Hepatocyte (in vitro differentiated cells): ENCODE data around the gene LMLN. TPM values are rescaled to one million over a fixed set of nuclear protein-coding genes. Genes with fewer than 3 reads are reported as not detected.
"Not testable (repeated sequence)": the region's sequence is repeated elsewhere in the genome, so short reads cannot be mapped to it uniquely, and the experiment has no call there.

Experiments
- DNase-seq: peaks from one replicate; pipeline ENCODE4 v3.0.0-alpha.2; 2016; ENCODE audit warnings: low spot score
- H2AFZ ChIP-seq: fragments of 200-600 bp; sonication (generic); 2 replicates; pipeline ENCODE4 v1.6.0; 2016; ENCODE audit warnings: antibody characterized with exemption, mild to moderate bottlenecking
- H3K27ac ChIP-seq: fragments of 200-600 bp; sonication (generic); 2 replicates; pipeline ENCODE4 v1.5.1; 2016; ENCODE audit warnings: mild to moderate bottlenecking
- H3K27me3 ChIP-seq: fragments of 200-600 bp; sonication (generic); 2 replicates; pipeline ENCODE4 v1.6.1; 2016
- H3K36me3 ChIP-seq: fragments of 200-600 bp; sonication (generic); replicated peaks from 2 replicates; pipeline ENCODE4 v1.5.1; 2016; ENCODE audit warnings: low read depth; ENCODE audit not compliant: insufficient read depth
- H3K4me1 ChIP-seq: fragments of 200-600 bp; sonication (generic); 2 replicates; pipeline ENCODE4 v1.5.1; 2016; ENCODE audit warnings: mild to moderate bottlenecking, moderate library complexity; ENCODE audit not compliant: insufficient read depth
- H3K4me2 ChIP-seq: fragments of 200-600 bp; sonication (generic); 2 replicates; pipeline ENCODE4 v1.6.0; 2016
- H3K4me3 ChIP-seq: fragments of 200-600 bp; sonication (generic); 2 replicates; pipeline ENCODE4 v1.5.1; 2016; ENCODE audit warnings: mild to moderate bottlenecking
- H3K79me2 ChIP-seq: fragments of 200-600 bp; sonication (generic); 2 replicates; pipeline ENCODE4 v1.6.0; 2017; ENCODE audit warnings: mild to moderate bottlenecking
- H3K9me2 ChIP-seq: fragments of 200-600 bp; sonication (generic); replicated peaks from 2 replicates; pipeline ENCODE4 v1.6.0; 2017; ENCODE audit warnings: mild to moderate bottlenecking; ENCODE audit not compliant: insufficient read depth
- H3K9me3 ChIP-seq: fragments of 200-600 bp; sonication (generic); 2 replicates; pipeline ENCODE4 v1.5.1; 2016; ENCODE audit warnings: low read depth, mild to moderate bottlenecking
- H4K20me1 ChIP-seq: fragments of 200-600 bp; sonication (generic); 2 replicates; pipeline ENCODE4 v1.6.0; 2016; ENCODE audit warnings: mild to moderate bottlenecking; ENCODE audit not compliant: insufficient read depth, poor library complexity, severe bottlenecking
- EZH2 ChIP-seq: fragments of 200-600 bp; sonication (generic); IDR thresholded peaks from 2 replicates; pipeline ENCODE4 v1.6.1; 2016; ENCODE audit warnings: antibody characterized with exemption, mild to moderate bottlenecking, borderline replicate concordance
- EZH2phosphoT487 ChIP-seq: fragments of 200-600 bp; sonication (generic); IDR thresholded peaks from one replicate; pipeline ENCODE4 v1.6.1; 2018; ENCODE audit warnings: antibody characterized with exemption, mild to moderate bottlenecking, low read depth, moderate library complexity; ENCODE audit not compliant: unreplicated experiment, severe bottlenecking
- WGBS: methylation state at CpG from one replicate; pipeline ENCODE4 v1.1.6; 2016; ENCODE audit warnings: low lambda C conversion rate; ENCODE audit errors: missing lambda C conversion rate; 5-methylcytosine and 5-hydroxymethylcytosine counted together
- polyA plus RNA-seq: library from polyadenylated mRNA; unstranded; fragments of >200 nt; fragmentation: Nextera tagmentation; extraction: Ambion mirVana; gene quantifications from 2 replicates; pipeline ENCODE4 v1.2.1, GENCODE V29; 2016
- total RNA-seq: library from RNA; depleted of rRNA; stranded (reverse); fragments of >200 nt; gene quantifications from 2 replicates; pipeline ENCODE4 v1.2.3, GENCODE V29; 2014
- TF ChIP-seq, protein P1 (sequence below): fragments of 200-600 bp; sonication (generic); IDR thresholded peaks from 2 replicates; pipeline ENCODE4 v1.5.1; 2016; ENCODE audit warnings: antibody characterized with exemption, mild to moderate bottlenecking; ENCODE audit not compliant: poor library complexity

The LMLN gene
- total and polyA plus RNA-seq, 2 experiments from 2014 or later = 1.4 to 2.6 TPM

DNA sequence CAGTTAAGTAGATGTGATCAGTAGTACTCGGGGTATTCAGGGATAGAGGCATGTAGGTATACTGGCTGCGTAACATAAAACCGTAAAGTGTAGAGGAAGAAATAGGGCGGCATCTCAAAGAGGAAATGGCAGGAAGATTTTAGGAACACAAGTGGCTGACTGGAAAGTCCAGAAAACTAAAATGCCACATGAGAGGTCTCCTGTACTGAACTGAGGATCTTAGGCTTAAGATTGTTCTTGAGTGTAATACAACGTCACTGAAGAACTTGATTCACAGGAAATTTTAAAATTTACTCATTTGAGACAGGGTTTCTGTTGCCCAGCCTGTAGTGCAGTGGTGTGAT lies 2.3 kb upstream of the LMLN start:
- H2AFZ ChIP-seq = no peak overlapping the region

DNA sequence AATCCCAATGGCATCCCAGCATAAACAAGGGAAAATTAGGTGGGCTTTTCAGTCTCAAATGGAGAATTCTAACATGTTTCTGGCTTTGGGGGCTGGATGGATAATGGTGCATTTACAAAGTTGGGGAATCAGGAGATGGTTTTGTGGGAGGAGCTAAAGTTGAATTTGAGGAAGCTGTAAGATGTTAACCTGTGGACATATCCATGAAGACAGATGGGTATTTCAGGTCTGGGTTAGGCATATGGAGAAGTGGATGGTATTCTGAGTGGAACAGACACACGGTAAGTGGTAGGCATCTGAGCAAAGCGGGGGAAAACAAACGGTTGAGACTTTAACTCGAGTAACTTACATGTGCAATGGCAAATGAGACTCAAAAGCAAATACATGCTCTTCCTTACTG lies 1.7 kb upstream of the LMLN start:
- no peak for TF ChIP-seq EZH2phosphoT487
- TF ChIP-seq, protein P1, sequence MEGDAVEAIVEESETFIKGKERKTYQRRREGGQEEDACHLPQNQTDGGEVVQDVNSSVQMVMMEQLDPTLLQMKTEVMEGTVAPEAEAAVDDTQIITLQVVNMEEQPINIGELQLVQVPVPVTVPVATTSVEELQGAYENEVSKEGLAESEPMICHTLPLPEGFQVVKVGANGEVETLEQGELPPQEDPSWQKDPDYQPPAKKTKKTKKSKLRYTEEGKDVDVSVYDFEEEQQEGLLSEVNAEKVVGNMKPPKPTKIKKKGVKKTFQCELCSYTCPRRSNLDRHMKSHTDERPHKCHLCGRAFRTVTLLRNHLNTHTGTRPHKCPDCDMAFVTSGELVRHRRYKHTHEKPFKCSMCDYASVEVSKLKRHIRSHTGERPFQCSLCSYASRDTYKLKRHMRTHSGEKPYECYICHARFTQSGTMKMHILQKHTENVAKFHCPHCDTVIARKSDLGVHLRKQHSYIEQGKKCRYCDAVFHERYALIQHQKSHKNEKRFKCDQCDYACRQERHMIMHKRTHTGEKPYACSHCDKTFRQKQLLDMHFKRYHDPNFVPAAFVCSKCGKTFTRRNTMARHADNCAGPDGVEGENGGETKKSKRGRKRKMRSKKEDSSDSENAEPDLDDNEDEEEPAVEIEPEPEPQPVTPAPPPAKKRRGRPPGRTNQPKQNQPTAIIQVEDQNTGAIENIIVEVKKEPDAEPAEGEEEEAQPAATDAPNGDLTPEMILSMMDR = no peak
- TF ChIP-seq EZH2 = no peak
- WGBS = 87% methylated on average over 4 of the region's 4 CpGs

More for the DNA sequence above, 2.3 kb upstream of the LMLN start:
- Histone ChIP-seq H3K79me2 (peaks cover 18% of the 10 kb centered on the region), H3K27me3 (no peaks in the 10 kb centered on the region), H3K4me3 (no peak overlapping the region), H3K9me2 (no peaks in the 10 kb centered on the region), H4K20me1 (peaks cover 27% of the 10 kb centered on the region), H3K9me3 (no peaks in the 10 kb centered on the region), H3K27ac (peak overlapping the region; percentile 70), H3K36me3 (no peaks in the 10 kb centered on the region), H3K4me2 (no peak overlapping the region), H3K4me1 (peaks cover 10% of the 10 kb centered on the region)
- TF ChIP-seq, protein P1 = no peak
- TF ChIP-seq EZH2 (no peak), EZH2phosphoT487 (no peak)
- WGBS = 78% methylated on average over 5 of the region's 5 CpGs
- no peak for DNase-seq

DNA sequence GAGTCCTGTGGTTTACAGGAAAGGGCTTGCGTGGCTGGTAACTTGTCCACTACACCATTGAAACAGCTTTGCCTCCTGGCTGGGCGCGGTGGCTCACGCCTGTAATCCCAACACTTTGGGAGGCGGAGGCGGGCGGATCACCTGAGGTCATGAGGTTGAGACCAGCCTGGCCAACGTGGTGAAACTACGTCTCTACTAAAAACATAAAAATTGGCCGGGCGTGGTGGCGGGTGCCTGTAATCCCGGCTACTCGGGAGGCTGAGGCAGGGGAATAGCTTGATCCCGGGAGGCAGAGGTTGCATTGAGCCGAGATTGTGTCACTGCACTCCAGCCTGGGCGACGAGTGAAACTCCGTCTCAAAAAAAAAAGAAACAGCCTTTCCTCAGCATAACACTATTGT lies 1.2 kb upstream of the LMLN start:
- not testable (repeated sequence) for DNase-seq, H3K79me2 ChIP-seq, H3K9me2 ChIP-seq, H3K4me1 ChIP-seq, H3K4me3 ChIP-seq, H3K27ac ChIP-seq, H2AFZ ChIP-seq, H3K36me3 ChIP-seq, H3K27me3 ChIP-seq, H3K9me3 ChIP-seq
- Histone ChIP-seq H3K4me2 (peak overlapping the region; percentile 90), H4K20me1 (peaks cover 16% of the 10 kb centered on the region)
- 97% methylated on average over 19 of the region's 19 CpGs for WGBS

More for the DNA sequence above, 1.7 kb upstream of the LMLN start:
- Histone ChIP-seq H2AFZ (no peak overlapping the region), H3K79me2 (peaks cover 12% of the 10 kb centered on the region), H4K20me1 (peaks cover 21% of the 10 kb centered on the region), H3K4me2 (no peak overlapping the region), H3K27ac (no peak overlapping the region), H3K9me3 (no peaks in the 10 kb centered on the region), H3K4me1 (peaks cover 6% of the 10 kb centered on the region), H3K27me3 (no peaks in the 10 kb centered on the region), H3K9me2 (no peaks in the 10 kb centered on the region), H3K36me3 (no peaks in the 10 kb centered on the region), H3K4me3 (no peak overlapping the region)
- no peak for DNase-seq

DNA sequence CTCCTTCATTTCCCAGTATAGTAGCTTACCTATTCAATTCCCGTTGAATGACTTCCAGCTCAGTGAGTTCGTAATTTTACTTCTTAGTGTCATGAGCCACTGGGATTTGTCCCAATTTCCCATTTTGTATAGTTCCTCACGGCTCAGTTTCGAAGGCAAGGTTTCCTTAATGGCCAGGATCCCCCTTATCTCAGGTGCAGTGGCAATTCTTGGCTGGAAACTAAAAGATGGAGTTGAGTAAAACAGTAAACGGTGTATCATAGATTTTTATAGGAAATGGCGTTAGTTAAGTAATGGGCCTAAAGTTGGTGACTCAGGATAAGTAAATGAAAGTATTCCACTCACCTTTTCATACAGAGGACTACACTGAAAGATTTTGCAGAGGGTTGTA lies 522 bp upstream of the LMLN start:
- Histone ChIP-seq H3K4me1 (peaks cover 5% of the 10 kb centered on the region), H4K20me1 (peaks cover 10% of the 10 kb centered on the region), H3K4me2 (peak overlapping the region; percentile 90), H3K4me3 (peak overlapping the region; percentile 13), H3K9me2 (no peaks in the 10 kb centered on the region), H3K27me3 (no peaks in the 10 kb centered on the region), H3K79me2 (peaks cover under 1% of the 10 kb centered on the region), H3K9me3 (no peaks in the 10 kb centered on the region), H3K36me3 (no peaks in the 10 kb centered on the region), H2AFZ (peak overlapping the region; percentile 67), H3K27ac (peak overlapping the region; percentile 61)
- DNase-seq = no peak
- TF ChIP-seq, protein P1 = no peak
- no peak for TF ChIP-seq EZH2phosphoT487
- WGBS = 66% methylated on average over 6 of the region's 6 CpGs
